Right atrium auricular region (tissue), 2 donors: ENCODE results near the gene SPATS2L. TPM values are rescaled to one million over a fixed set of nuclear protein-coding genes. Genes with fewer than 3 reads are reported as not detected.

Source experiments
- DNase-seq: peaks from one replicate; pipeline ENCODE4 v3.0.0-alpha.2; 2019; ENCODE audit warnings: low spot score
- H3K27ac ChIP-seq, 2 donors: fragments of 200-600 bp; sonication (generic); 1 replicate in 1 of 2; 2 replicates in 1 of 2; pipeline ENCODE4 v1.5.1; 2016 to 2019
- H3K27me3 ChIP-seq, 2 donors: fragments of 200-600 bp; sonication (generic); one replicate each; pipeline versions ENCODE4 v1.5.1 to v1.6.0; 2017 to 2019
- H3K36me3 ChIP-seq: fragments of 200-600 bp; sonication (generic); one replicate; pipeline ENCODE4 v1.5.1; 2016
- H3K4me1 ChIP-seq, 2 donors: fragments of 200-600 bp; sonication (generic); one replicate each; pipeline versions ENCODE4 v1.5.1 to v1.6.0; 2017 to 2019
- H3K4me3 ChIP-seq, 2 donors: fragments of 200-600 bp; sonication (generic); 1 replicate in 1 of 2; 2 replicates in 1 of 2; pipeline ENCODE4 v1.5.1; 2017 to 2019; ENCODE audit warnings: mild to moderate bottlenecking in 1 of 2, moderate library complexity in 1 of 2
- H3K9me3 ChIP-seq, 2 donors: fragments of 200-600 bp; sonication (generic); one replicate each; pipeline ENCODE4 v1.5.1; 2019
- CTCF ChIP-seq, 2 donors: fragments of 200-600 bp; sonication (generic); IDR thresholded peaks; one replicate each; pipeline ENCODE4 v1.5.1; 2019; ENCODE audit warnings: antibody characterized with exemption in 2 of 2
- total RNA-seq, 2 donors: library from RNA; depleted of rRNA; stranded (reverse); fragments of >200 nt; gene quantifications; one replicate each; pipeline ENCODE4 v1.1.0, GENCODE V29; 2016

SPATS2L gene
- total RNA-seq, 2 donors from 2014 or later: 103 to 126 TPM

GRCh38 chr2:200502196-200502595 lies 195.7 kb downstream of the SPATS2L start:
- Histone ChIP-seq H3K36me3 (peaks cover 21% of the 10 kb centered on the region), H3K9me3 (no peaks in the 10 kb centered on the region), H3K27me3 (no peaks in the 10 kb centered on the region), H3K4me3 (no peak overlapping the region), H3K27ac (no peak overlapping the region), H3K4me1 (no peaks in the 10 kb centered on the region)
- no peak for DNase-seq
- no peak for TF ChIP-seq CTCF (IDR thresholded peaks at IDR 0.05)

GRCh38 chr2:200506679-200507078 lies 200.2 kb downstream of the SPATS2L start:
- H3K4me3 ChIP-seq: no peak overlapping the region
- no peak for DNase-seq
- H3K27ac ChIP-seq: no peak overlapping the region
- H3K9me3 ChIP-seq: no peaks in the 10 kb centered on the region
- TF ChIP-seq CTCF (IDR thresholded peaks at IDR 0.05): no peak
- H3K36me3 ChIP-seq: peaks cover 11% of the 10 kb centered on the region
- no peaks in the 10 kb centered on the region for H3K27me3 ChIP-seq
- H3K4me1 ChIP-seq: peaks cover 0 to 19% of the 10 kb centered on the region in 2 donors

- no peak for TF ChIP-seq CTCF (IDR thresholded peaks at IDR 0.05)
- no peaks in the 10 kb centered on the region for H3K9me3 ChIP-seq
- no peak overlapping the region for H3K27ac ChIP-seq
- peaks cover 11% of the 10 kb centered on the region for H3K36me3 ChIP-seq
- H3K4me3 ChIP-seq: no peak overlapping the region
- DNase-seq: no peak
- no peaks in the 10 kb centered on the region for H3K27me3 ChIP-seq
- peaks cover 0 to 19% of the 10 kb centered on the region in 2 donors for H3K4me1 ChIP-seq
Observed at GRCh38 chr2:200507179-200507578, 200.7 kb downstream of the SPATS2L start.

GRCh38 chr2:200509235-200509611 lies 202.7 kb downstream of the SPATS2L start:
- H3K36me3 ChIP-seq: peaks cover 10% of the 10 kb centered on the region
- no peak for DNase-seq
- H3K9me3 ChIP-seq: no peaks in the 10 kb centered on the region
- peaks cover 0 to 19% of the 10 kb centered on the region in 2 donors for H3K4me1 ChIP-seq
- TF ChIP-seq CTCF (IDR thresholded peaks at IDR 0.05): no peak
- H3K4me3 ChIP-seq: peak overlapping the region; percentile 88 to 93
- no peaks in the 10 kb centered on the region for H3K27me3 ChIP-seq
- H3K27ac ChIP-seq: peak overlapping the region; percentile 87 to 88

- H3K27me3 ChIP-seq: no peaks in the 10 kb centered on the region
- H3K9me3 ChIP-seq: no peaks in the 10 kb centered on the region
- peak within 1 kb of the TSS; percentile 87 to 88 for H3K27ac ChIP-seq
- TF ChIP-seq CTCF (IDR thresholded peaks at IDR 0.05): peak; percentile 83 to 92
- H3K4me1 ChIP-seq: peaks cover 0 to 19% of the 10 kb centered on the region in 2 donors
- H3K4me3 ChIP-seq: peak within 1 kb of the TSS; percentile 88 to 93
- H3K36me3 ChIP-seq: peaks cover 4% of the 10 kb centered on the region
- peak; percentile 86 for DNase-seq
Observed at GRCh38 chr2:200509612-200510433, 203.3 kb downstream of the SPATS2L start, which contains the start of gene KCTD18. Gene KCTD18 (minus strand): TSS chr2:200510068. CDS start chr2:200507016, 3,052 bp downstream.
